Fibroblast of pulmonary artery (primary cell): ENCODE results near the gene PHF24.

Experiments
- DNase-seq: peaks from one replicate; pipeline ENCODE4 v3.0.0-alpha.2; 2010; ENCODE audit warnings: low read depth
- H3K4me3 ChIP-seq: replicated peaks from 2 replicates; pipeline ENCODE4 v1.5.1; 2011; ENCODE audit warnings: low read depth, mild to moderate bottlenecking, control low read depth, low read length, moderate library complexity
- TF ChIP-seq, protein P1 (sequence below): IDR thresholded peaks from 2 replicates; pipeline ENCODE4 v1.5.1; 2011; ENCODE audit warnings: mild to moderate bottlenecking, control low read depth, low read length, inconsistent platforms; ENCODE audit errors: missing control alignments

The PHF24 gene

DNA sequence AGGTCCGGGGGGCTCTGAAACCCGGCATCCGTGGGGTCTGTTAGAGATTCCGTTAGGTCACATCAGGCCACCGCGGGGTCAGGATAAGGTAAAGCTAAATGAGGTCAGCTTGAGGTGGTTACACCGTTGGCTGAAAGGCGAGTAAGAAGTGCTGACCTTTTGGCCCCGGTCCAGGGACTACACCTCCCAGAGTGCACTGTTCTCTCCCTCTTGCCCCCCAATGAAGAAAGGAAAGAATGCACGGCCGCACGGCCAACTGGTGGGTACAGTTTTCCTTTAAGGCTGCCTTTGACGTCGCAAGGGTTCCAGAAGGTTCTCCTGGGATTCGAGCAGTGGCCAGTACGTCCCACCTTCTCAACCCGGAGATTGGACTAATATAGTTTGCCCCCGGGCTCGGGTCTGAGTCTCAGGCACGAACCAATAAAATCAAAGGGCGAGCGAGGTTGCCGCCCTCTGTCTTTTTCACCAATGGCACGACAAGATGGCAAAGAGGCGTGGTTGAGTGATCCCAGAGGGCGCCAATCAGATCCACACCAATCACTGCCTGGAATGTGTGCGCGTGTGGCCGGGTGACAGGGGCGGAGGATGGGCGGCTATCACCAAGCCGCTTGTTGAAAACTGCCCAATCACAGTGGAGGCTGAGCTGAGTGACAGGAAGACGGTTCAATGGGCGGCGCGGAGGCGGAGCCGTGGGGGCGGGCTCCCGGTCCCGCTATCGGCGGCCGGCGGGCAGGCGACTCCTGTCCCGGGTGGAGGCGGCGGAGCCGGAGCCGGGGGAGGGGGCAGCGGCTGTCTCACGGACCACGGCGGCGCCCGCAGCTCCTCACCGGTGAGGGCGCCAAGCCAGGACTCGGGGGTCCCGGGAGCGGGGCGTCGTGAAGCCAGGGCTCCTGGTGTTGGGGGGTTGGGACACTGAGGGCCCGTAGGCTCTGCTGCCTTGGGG is 31.2 kb downstream of the PHF24 start, which contains the start of gene DNAJB5:
Gene DNAJB5 (plus strand): TSS at position 743 of the 943 bp plus-strand sequence. CDS start 886 bp downstream, outside the sequence.
- H3K4me3 ChIP-seq, result peak within 1 kb of the TSS; percentile 83
- TF ChIP-seq, protein P1, sequence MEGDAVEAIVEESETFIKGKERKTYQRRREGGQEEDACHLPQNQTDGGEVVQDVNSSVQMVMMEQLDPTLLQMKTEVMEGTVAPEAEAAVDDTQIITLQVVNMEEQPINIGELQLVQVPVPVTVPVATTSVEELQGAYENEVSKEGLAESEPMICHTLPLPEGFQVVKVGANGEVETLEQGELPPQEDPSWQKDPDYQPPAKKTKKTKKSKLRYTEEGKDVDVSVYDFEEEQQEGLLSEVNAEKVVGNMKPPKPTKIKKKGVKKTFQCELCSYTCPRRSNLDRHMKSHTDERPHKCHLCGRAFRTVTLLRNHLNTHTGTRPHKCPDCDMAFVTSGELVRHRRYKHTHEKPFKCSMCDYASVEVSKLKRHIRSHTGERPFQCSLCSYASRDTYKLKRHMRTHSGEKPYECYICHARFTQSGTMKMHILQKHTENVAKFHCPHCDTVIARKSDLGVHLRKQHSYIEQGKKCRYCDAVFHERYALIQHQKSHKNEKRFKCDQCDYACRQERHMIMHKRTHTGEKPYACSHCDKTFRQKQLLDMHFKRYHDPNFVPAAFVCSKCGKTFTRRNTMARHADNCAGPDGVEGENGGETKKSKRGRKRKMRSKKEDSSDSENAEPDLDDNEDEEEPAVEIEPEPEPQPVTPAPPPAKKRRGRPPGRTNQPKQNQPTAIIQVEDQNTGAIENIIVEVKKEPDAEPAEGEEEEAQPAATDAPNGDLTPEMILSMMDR, result no peak
- DNase-seq, result peak; percentile 100

DNA sequence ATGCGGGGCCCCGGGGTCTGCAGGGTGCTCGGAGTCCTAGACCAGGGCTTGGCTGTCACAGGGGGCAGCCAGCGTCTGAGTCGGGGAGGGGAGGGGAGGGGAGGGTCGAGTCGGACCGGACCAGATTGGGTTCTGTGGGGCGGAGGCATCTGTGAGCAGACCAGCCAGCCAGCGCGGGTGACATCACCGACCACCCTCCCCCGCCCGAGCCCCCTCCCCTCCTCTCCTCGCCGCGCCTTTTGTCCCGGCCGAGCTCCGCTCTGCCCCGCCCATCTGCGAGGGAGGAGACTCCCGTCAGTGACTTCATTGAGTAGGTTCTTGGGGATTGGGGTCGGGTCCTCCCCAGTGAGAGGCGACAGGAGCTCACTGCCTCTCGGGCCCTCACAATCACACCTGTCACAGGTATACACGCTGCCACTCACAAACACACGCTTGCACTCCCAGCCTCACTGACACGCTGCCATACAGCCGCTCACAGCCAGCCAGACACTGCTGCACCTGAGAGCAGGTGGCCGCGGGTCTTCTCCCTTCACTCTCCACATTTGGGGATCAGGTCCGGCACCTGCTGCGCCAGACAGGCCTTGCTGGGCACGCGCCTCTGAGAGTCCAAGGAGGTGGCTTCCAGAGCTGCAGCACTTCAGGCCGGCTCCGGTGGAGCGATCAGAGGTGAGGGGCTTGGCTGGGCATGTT is 32.0 kb downstream of the PHF24 start:
- DNase-seq, result peak; percentile 56
- H3K4me3 ChIP-seq, result peak overlapping the region; percentile 83
- TF ChIP-seq, protein P1, result no peak

DNA sequence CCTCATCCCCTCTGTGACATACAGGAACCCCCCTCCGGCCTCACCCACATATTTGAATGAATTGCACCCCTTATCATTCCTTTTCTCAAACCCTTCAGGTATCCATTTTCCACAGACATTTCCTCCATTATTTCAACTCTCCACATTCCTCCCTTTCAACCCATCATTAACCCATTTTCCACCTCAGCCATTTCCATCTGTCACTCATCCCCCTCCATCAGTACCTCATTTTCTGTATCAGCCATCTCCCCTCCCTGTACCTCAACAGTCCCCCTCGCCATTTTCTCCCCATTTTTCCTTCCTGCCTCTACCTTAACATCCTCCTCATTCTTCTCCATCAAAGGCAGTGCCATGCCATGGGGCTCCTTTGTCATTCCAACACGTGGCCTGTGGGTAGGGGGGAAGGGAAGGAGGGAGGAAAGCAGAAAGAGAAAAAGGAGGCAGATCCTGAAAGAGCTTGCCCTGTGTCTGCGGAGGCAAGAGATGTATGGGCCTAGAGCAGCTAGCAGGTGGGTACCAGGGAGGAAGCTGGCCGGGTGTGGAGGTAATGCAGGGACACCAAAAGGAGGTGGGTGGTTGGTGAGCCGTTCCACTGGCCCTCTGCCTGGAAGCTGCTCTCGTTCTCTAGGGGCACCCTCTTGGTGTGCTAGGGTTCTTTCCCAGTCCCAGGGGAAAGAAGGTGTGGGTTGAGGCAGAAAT is 33.0 kb downstream of the PHF24 start:
- H3K4me3 ChIP-seq, result peak overlapping the region; percentile 83
- TF ChIP-seq, protein P1, result no peak
- DNase-seq, result no peak

DNA sequence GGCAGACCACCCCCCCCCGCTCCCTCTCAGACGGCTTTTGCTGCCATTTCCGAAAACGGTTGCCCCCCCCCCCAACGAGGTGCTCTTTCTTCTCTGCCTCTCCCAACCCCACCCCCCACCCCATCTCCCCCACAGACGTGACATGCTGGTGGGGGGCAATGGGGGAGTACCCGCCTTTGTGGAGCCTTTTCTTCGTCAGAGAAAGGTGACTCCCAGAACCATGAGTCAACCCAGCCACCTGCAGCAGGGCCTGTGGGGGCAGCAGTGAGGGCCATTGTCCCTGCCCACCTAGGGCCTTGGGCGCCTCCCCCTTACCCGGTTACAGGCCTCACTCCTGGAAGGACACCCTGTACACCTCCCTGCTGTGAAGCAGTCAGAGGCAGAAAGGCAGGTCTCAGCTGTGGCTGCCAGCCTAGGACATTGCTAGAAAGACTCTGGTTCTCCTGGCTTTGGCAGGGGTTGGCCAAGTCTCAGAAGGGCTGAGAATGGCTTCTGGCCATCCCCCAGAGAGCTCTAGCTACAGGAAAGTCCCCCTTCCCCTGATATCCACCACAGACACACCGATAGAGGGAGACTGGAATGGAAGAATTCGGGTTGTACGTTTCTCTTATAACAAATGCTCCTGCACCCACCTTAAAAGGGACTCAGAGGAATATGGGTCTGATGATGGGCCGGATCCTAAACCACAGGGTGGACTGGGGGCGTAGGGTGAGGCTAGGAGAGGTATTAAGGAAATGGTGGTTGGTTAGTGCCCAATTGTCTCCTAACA is 33.7 kb downstream of the PHF24 start:
- H3K4me3 ChIP-seq, result no peak overlapping the region
- DNase-seq, result no peak
- TF ChIP-seq, protein P1, result no peak

DNA sequence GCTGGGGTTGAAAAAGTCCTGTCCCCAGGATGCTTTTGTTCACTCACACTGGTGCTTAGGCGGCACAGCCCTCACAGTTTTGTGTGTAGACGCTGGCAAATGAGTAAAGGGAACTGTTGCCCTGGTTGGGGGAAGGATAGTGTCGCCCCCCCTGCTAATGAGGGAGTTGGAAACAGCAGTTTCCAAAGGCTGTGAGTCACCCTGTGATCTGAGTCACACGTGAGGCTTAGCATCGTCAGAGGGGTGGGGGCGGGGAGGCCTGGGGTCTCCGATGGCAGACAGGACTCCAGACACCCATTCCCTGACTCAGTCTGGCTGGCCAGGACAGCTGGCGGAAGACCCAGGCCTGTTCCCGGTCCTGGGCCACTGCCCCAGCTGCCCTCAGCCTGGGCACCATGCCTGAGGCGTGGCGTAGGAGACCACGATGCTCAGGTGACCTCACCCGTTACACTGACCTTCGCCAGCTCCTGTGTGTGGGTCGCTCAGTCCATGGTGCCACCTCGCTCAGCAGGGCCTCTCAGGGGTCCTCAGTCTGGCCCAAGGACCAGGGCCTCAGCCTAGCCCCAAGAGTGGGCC is 34.4 kb downstream of the PHF24 start:
- TF ChIP-seq, protein P1, result no peak
- DNase-seq, result peak; percentile 89
- H3K4me3 ChIP-seq, result no peak overlapping the region
